HT1080 (cell line): ENCODE measurements around the gene DDX20. TPM values are rescaled to one million over a fixed set of nuclear protein-coding genes. Genes with fewer than 3 reads are reported as not detected.
A peak's percentile ranks its signal among the peaks of the same experiment; 100 is the strongest.

Experiments used
- DNase-seq: peaks from one replicate; pipeline ENCODE4 v3.0.0-alpha.2; 2015; ENCODE audit warnings: low read depth
- polyA plus RNA-seq, 2 experiments: library from polyadenylated mRNA; depleted of rRNA; stranded (reverse); fragments of >200 nt; gene quantifications; 2 replicates each; pipeline ENCODE4 v1.2.3, GENCODE V29; 2015
- total RNA-seq: library from RNA; depleted of rRNA; stranded (reverse); fragments of >200 nt; shearing (Covaris generic); gene quantifications from 2 replicates; pipeline ENCODE4 v1.2.3, GENCODE V29; 2014; rRNA removed

The DDX20 gene, protein sequence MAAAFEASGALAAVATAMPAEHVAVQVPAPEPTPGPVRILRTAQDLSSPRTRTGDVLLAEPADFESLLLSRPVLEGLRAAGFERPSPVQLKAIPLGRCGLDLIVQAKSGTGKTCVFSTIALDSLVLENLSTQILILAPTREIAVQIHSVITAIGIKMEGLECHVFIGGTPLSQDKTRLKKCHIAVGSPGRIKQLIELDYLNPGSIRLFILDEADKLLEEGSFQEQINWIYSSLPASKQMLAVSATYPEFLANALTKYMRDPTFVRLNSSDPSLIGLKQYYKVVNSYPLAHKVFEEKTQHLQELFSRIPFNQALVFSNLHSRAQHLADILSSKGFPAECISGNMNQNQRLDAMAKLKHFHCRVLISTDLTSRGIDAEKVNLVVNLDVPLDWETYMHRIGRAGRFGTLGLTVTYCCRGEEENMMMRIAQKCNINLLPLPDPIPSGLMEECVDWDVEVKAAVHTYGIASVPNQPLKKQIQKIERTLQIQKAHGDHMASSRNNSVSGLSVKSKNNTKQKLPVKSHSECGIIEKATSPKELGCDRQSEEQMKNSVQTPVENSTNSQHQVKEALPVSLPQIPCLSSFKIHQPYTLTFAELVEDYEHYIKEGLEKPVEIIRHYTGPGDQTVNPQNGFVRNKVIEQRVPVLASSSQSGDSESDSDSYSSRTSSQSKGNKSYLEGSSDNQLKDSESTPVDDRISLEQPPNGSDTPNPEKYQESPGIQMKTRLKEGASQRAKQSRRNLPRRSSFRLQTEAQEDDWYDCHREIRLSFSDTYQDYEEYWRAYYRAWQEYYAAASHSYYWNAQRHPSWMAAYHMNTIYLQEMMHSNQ
- 23.3 and 32.4 TPM in 2 replicates for total RNA-seq
- polyA plus RNA-seq (2015; cell fraction: cytosol; rRNA removed) = 10.0 and 10.9 TPM in 2 replicates
- 25.9 and 29.8 TPM in 2 replicates for polyA plus RNA-seq (2015; cell fraction: nucleus; rRNA removed)

DNA sequence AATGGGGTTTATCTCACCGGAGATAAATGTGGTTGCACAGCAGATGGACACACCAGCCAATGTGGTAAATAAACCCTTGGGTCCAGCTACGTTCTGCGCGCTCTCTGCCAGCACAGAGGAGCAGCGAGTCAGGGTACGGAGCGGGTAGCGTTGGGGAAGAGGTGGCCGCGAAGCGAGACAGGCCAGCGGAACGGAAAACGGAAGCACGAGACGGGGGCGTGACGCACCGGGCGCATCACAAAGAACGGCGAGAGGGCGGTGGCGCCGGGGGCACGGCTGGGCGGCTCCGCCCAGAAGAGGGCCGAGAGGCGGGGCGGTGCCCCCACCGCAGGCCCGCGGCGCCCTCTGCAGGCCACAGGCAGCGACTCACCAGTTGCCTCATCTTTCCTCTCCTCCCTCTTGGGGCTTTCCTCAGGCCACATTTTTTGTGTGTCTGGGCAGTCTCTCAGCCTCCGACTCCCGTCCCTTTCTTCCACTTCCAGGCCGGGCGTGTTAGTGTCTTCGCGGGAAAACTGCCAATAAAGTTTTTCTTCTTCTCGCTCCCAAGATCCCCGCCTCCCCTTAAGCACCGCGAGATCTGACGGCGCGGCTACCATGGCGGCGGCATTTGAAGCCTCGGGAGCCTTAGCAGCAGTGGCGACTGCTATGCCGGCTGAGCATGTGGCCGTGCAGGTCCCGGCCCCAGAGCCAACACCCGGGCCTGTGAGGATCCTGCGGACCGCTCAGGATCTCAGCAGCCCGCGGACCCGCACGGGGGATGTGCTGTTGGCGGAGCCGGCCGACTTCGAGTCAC lies at the start of gene DDX20:
Gene DDX20 (plus strand): TSS at position 571 of the 793 bp plus-strand sequence. CDS start 24 bp downstream, at position 595.
- peak; percentile 95 for DNase-seq

DNA sequence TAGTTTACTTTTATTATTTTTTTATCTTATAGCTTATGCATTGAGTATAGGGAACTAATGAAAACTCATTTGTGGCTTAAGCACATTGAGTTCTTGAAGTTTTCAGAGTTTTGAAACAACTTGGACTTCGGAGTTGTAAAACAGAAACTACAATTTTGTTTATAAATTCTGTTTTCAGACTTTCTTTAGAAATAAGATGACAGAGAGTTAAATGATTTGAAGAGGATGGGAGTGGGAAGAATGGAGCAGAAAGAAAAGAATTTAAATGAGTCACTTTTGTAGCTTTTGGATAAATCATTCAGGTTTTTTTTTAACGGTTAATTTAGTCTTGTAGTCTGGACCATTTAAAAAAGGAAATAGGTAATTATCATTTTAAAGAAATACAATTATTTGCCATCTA lies 48.8 kb upstream of the DDX20 start:
- DNase-seq = no peak

- DNase-seq = no peak
These were observed 47.8 kb upstream of the DDX20 start for GRCh38 chr1:111707906-111708305.

DNA sequence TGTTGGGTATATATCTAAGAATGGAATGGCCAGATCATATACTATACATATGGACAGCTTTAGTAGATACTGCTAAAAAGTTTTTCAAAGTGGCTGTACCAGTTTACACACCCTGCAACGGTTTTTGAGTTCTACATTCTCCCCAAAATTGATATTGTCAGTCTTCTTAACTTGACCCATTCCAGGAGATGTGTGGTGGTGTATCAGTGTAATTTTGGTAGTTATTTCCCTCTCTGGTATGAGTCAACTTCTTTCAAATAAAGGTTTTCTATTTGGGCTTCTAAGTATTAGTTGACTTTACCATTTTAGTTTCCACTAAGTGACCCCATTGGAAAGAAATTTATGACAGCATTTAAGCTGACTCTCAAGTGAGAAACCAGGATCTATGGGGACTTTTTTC lies 45.7 kb upstream of the DDX20 start:
- DNase-seq = no peak

- DNase-seq = no peak
These were observed 39.4 kb upstream of the DDX20 start for GRCh38 chr1:111716333-111716732.

DNA sequence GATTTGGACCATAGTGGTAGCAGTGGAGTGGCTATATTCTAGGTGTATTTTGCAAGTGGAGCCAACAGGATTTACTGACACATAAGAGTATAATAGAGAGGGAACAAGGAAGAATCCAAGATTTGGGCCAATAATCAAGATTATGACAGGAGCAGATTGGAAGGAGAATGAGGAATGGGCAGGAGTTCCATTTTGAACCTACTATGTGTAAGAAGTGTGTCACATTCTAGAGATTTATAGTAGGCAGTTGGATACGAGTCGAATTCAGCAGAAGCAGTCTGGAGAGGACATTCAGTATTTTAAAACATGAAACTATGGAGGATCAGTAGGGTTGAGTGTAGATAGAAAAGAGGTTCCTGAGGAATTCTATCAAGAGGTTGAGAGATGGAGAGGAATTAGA lies 38.3 kb upstream of the DDX20 start:
- no peak for DNase-seq

- DNase-seq = no peak
These were observed 36.6 kb upstream of the DDX20 start for GRCh38 chr1:111719135-111719534.

- DNase-seq = no peak
These were observed 36.0 kb upstream of the DDX20 start for GRCh38 chr1:111719674-111720132.

DNA sequence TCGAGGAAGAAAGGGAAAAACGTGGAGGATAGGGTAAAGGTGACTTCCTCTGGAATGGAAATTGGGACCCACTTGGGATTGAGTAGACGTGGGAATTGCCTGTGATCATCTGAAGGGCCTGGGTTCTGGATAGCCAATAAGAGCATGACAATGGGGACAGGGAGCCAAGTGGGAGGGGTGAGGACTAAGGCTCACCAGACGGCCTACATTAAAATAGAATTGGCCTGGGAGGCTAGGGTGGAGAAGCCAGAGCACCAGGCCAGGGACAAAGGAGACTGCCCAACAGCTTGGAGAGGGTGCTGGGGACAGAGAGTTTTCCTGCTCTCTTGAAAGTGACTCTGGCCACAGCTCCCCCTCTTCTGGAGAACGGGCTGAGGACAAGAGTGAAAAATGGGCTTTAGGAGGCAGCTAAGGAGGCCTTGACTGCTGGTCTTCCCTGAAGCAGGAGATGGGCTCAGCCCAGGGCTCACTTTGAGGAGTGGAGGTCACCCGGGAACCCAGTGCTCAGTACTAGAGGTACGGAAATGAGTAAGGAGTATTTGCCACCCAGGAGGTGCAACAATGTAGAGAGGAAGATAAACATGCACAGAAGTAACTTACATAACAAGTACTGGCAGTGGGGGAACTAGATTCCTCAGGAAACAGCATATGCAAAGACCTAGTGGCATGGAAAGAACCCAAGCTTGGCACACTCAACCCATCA lies 35.3 kb upstream of the DDX20 start:
- no peak for DNase-seq

DNA sequence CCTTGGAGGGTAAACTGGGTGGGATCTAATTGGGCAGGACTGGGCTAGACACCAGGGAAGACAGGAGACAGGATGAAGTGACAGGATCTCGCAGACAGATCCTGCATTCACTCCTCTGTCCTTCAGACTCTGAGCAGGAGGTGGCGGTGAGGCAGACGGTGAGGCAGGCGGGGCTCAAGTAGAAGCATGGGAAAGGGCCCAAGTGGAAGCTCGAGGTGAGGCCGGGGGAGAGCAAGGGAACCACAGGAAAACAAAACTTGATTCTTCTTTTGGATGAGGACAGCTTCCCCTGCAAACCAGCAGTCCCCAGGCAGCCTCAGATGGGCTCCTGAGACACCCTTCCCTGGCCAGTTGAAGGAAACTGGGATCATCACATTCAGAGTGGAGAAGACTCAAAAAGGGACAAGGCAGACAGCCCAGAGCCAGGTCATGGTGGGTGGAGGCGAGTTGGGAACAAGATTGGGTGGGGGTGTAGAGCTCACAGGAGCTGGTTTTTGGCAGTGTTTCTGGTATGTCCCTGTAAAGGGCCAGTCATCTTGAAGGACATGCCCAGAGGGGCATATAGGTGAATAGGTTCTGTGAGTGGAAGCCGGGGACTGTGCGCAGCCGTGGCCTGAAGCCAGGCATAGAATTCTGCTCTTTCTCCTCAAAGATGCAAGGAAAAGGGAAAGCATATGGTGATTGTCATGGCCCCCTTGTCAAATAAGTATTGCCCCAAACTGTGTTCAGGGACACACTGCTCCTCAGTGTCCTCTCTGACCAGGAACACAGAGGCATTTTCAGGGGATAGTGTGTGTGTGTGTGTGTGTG lies 34.5 kb upstream of the DDX20 start:
- DNase-seq = no peak

GRCh38 chr1:111723091-111723806 lies 32.5 kb upstream of the DDX20 start:
- no peak for DNase-seq

- no peak for DNase-seq
These were observed 31.8 kb upstream of the DDX20 start for GRCh38 chr1:111723871-111724270.

GRCh38 chr1:111725192-111725591 lies 30.5 kb upstream of the DDX20 start:
- DNase-seq = no peak

- DNase-seq = no peak
These were observed 28.6 kb upstream of the DDX20 start for GRCh38 chr1:111727056-111727455.

- DNase-seq = no peak
These were observed 26.3 kb upstream of the DDX20 start for GRCh38 chr1:111729271-111729921.

DNA sequence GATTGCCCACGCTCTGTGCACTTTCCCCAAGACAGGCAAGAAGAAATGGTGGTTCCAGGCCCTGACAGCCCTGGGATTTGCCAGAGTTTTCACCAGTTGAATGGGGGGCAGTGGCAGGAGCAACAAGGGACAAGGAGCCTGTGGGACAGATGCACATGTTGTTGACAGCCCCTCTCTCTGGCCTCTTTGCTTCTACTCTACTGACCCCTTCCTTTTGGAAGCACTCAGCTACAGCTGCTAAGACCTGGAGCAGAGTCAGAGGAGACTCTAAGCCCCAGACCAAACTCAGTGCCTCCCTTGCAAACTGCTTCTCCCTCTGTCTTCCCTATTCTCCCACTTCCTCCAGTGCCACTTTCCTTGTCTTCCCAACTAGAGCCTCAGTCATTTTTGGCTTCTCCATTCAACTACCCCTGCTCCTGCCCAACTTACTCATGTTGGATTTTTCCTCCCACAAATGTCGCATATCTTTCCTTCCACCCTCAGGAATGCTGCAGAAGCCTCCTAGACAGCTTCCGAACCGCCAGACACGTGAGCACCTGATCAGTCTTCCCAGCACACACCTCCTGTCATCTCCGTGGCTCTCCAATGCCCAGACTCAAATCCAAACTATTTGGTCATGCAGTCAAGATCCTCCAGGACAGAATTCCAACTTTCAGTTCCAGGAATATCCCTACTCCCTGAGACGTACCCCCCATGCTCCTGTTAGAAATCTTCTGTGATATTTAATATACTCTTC lies 25.6 kb upstream of the DDX20 start:
- DNase-seq = no peak

- DNase-seq = no peak
These were observed 25.0 kb upstream of the DDX20 start for GRCh38 chr1:111730706-111731105.

DNA sequence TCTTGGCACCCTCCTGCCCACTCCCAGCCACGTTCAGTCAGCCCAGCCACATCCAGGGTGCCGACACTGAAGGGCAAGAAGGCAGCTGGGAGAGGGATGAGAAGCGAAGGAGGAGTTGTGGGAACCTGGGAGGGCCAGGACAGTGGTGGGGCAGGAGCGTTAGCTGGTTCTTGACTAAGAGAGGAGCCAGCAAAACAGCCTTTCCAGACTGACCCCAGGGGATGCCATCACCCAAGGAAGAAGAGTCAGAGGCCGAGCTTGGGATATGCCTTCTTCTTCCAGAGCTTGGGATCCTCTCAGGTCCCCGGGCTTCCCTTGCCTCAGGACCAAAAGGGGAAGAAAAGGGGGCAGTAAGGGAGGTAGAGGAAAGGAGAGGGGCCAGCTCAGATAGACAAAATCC lies 23.7 kb upstream of the DDX20 start:
- DNase-seq = no peak
